Measurements from ENCODE around the gene KY. TPM values are rescaled to one million over a fixed set of nuclear protein-coding genes. Genes with fewer than 3 reads are reported as not detected.

Gene KY
- total RNA-seq, 2 donors from 2014 or later = not detected

DNA sequence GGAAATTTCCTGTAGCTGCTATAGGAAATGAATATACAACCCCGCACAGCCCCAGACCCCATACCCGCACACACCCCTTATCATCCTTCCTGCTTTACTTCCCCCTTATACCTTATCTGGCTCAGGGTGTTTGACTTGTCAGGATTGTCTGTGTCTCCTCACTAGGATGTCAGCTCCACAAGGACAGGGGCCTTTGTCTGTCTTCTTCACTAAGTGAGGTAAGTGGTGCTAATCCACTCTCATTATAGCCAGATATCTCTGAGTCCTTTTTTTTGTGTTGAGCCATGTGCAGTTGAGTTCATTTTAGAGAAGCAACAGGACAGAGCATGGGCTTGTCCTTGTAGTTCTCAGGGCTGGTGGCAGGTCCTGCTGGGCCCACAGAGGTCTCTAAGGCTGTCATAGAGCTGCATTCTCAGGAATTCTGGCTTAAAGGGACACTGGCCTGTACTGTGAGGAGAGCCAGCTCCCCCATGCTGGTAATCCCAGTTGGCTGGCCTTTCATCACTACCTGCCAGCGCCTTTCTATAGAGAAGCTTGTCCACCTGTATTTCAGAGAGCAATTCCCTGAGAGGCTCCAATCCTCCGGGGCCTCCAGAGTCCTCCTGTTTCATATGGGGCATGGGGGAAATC, 9.0 kb downstream of the KY start:
- 66 to 69% methylated on average over 2 to 4 of the region's 4 CpGs for WGBS, 2 experiments (ENCODE audit: insufficient coverage in 1 of 2, insufficient read length in 1 of 2)
- Histone ChIP-seq H3K4me3 (ENCODE audit: low read length) (peak overlapping the region; percentile 23), H3K27ac (ENCODE audit: low read depth, low read length) (peak overlapping the region; percentile 47), H3K4me1 (ENCODE audit: control insufficient read depth, insufficient read depth, low read length) (peaks cover 18% of the 10 kb centered on the region), H3K9ac (ENCODE audit: extremely low read depth, low read length, poor library complexity, severe bottlenecking) (peak overlapping the region; percentile 19), H3K36me3 (ENCODE audit: control insufficient read depth, insufficient read depth, low read length) (no peaks in the 10 kb centered on the region), H3K27me3 (ENCODE audit: control insufficient read depth, insufficient read depth, low read length, poor library complexity, severe bottlenecking) (peaks cover 35% of the 10 kb centered on the region), H3K9me3 (ENCODE audit: control insufficient read depth, low read length) (no peaks in the 10 kb centered on the region)
- no peak overlapping the region for H3K4me3 Mint-ChIP-seq
- H3K4me1 Mint-ChIP-seq = peaks cover 43% of the 10 kb centered on the region
- H3K36me3 Mint-ChIP-seq (ENCODE audit: low read depth) = no peaks in the 10 kb centered on the region
- H3K27ac Mint-ChIP-seq = peak overlapping the region; percentile 89
- peak; percentile 77 for DNase-seq
- H3K27me3 Mint-ChIP-seq (ENCODE audit: insufficient read depth) = peaks cover 63% of the 10 kb centered on the region
- no peaks in the 10 kb centered on the region for H3K9me3 Mint-ChIP-seq
- TF ChIP-seq, protein P1, sequence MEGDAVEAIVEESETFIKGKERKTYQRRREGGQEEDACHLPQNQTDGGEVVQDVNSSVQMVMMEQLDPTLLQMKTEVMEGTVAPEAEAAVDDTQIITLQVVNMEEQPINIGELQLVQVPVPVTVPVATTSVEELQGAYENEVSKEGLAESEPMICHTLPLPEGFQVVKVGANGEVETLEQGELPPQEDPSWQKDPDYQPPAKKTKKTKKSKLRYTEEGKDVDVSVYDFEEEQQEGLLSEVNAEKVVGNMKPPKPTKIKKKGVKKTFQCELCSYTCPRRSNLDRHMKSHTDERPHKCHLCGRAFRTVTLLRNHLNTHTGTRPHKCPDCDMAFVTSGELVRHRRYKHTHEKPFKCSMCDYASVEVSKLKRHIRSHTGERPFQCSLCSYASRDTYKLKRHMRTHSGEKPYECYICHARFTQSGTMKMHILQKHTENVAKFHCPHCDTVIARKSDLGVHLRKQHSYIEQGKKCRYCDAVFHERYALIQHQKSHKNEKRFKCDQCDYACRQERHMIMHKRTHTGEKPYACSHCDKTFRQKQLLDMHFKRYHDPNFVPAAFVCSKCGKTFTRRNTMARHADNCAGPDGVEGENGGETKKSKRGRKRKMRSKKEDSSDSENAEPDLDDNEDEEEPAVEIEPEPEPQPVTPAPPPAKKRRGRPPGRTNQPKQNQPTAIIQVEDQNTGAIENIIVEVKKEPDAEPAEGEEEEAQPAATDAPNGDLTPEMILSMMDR (conservative IDR thresholded peaks at IDR 0.05) = no peak

DNA sequence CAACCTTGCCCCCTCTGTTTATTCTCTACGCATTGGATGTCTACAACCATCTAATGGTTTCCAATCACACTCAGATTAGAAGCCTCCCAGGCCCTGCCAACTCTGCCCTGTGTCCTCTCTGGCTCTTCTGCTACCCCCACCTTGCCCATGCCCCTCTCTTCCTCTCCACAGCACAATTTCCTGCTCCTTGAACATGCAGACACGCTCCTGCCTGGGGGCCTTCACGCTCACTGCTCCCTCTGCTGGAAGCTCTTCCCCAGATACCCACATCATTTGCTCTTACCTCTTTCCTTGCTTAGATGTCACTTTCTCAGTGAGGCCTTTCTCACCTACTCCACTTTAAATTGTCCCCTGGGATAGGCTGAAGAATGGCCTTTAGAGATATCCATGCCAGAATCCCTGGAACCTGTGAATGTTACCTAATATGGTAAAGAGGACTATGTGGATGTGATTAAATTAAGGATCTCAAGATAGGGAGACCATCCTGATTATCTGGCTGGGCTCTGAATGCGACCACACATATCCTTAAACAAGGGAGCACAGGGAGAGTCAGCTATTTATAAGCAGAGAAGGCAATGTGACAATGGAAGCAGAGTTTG, 9.9 kb downstream of the KY start:
- Histone ChIP-seq H3K9ac (ENCODE audit: extremely low read depth, low read length, poor library complexity, severe bottlenecking) (peak overlapping the region; percentile 19), H3K27me3 (ENCODE audit: control insufficient read depth, insufficient read depth, low read length, poor library complexity, severe bottlenecking) (peaks cover 27% of the 10 kb centered on the region), H3K36me3 (ENCODE audit: control insufficient read depth, insufficient read depth, low read length) (no peaks in the 10 kb centered on the region), H3K27ac (ENCODE audit: low read depth, low read length) (peak overlapping the region; percentile 47), H3K9me3 (ENCODE audit: control insufficient read depth, low read length) (no peaks in the 10 kb centered on the region), H3K4me1 (ENCODE audit: control insufficient read depth, insufficient read depth, low read length) (peaks cover 18% of the 10 kb centered on the region), H3K4me3 (ENCODE audit: low read length) (peak overlapping the region; percentile 23)
- Mint-ChIP-seq H3K4me3 (no peak overlapping the region), H3K9me3 (no peaks in the 10 kb centered on the region), H3K36me3 (ENCODE audit: low read depth) (no peaks in the 10 kb centered on the region), H3K4me1 (peaks cover 43% of the 10 kb centered on the region), H3K27me3 (ENCODE audit: insufficient read depth) (peaks cover 58% of the 10 kb centered on the region), H3K27ac (peak overlapping the region; percentile 89)
- 38 to 44% methylated on average over 3 to 4 of the region's 4 CpGs for WGBS, 2 experiments (ENCODE audit: insufficient coverage in 1 of 2, insufficient read length in 1 of 2)
- TF ChIP-seq, protein P1 (conservative IDR thresholded peaks at IDR 0.05) = peak; percentile 86
- DNase-seq = peak; percentile 91

DNA sequence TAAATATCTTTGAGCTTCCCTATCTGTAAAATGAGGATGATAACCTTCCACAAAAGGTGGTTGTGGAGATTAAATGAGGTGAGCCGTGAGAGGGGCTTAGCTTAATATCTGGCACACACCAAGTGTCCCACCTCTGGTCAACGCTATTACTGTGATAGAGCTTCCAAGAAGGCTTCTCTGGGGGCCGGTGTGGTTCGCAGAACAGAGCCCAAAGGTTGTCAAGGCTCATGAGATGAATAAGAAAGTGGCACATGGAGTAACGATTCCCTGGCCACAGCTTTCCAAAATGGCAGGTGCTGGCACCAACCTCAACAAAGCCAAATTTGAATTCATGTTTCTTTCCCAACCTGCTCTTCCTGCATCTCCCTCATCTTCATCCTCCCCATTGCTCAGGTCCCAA, 10.4 kb downstream of the KY start:
- Mint-ChIP-seq H3K27ac (no peak overlapping the region), H3K4me1 (peaks cover 43% of the 10 kb centered on the region), H3K36me3 (ENCODE audit: low read depth) (no peaks in the 10 kb centered on the region), H3K4me3 (no peak overlapping the region), H3K27me3 (ENCODE audit: insufficient read depth) (peaks cover 52% of the 10 kb centered on the region), H3K9me3 (no peaks in the 10 kb centered on the region)
- H3K9me3 ChIP-seq (ENCODE audit: control insufficient read depth, low read length) = no peaks in the 10 kb centered on the region
- WGBS, 2 experiments (ENCODE audit: insufficient coverage in 1 of 2, insufficient read length in 1 of 2) = 94 to 95% methylated on average over 4 to 5 of the region's 5 CpGs
- peak; percentile 37 for DNase-seq
- TF ChIP-seq, protein P1 (conservative IDR thresholded peaks at IDR 0.05) = no peak
- H3K27ac ChIP-seq (ENCODE audit: low read depth, low read length) = no peak overlapping the region
- no peak overlapping the region for H3K4me3 ChIP-seq (ENCODE audit: low read length)
- no peak overlapping the region for H3K9ac ChIP-seq (ENCODE audit: extremely low read depth, low read length, poor library complexity, severe bottlenecking)
- H3K27me3 ChIP-seq (ENCODE audit: control insufficient read depth, insufficient read depth, low read length, poor library complexity, severe bottlenecking) = peaks cover 21% of the 10 kb centered on the region
- peaks cover 18% of the 10 kb centered on the region for H3K4me1 ChIP-seq (ENCODE audit: control insufficient read depth, insufficient read depth, low read length)
- no peaks in the 10 kb centered on the region for H3K36me3 ChIP-seq (ENCODE audit: control insufficient read depth, insufficient read depth, low read length)

Data from endodermal cell (in vitro differentiated cells).